Retinal pigment epithelial cell (primary cell): Measurements from ENCODE around the gene SORT1.
"Not testable (repeated sequence)": the region's sequence is repeated elsewhere in the genome, so short reads cannot be mapped to it uniquely, and the experiment has no call there.

Experiments used
- DNase-seq: peaks from one replicate; pipeline ENCODE4 v3.0.0-alpha.2; 2010; ENCODE audit warnings: low read depth
- H3K4me3 ChIP-seq: 2 replicates; pipeline ENCODE4 v1.5.1; 2011; ENCODE audit warnings: mild to moderate bottlenecking, low read length, control low read depth, moderate library complexity
- TF ChIP-seq, protein P1 (sequence below): conservative IDR thresholded peaks from 2 replicates; pipeline ENCODE4 v1.5.1; 2011; ENCODE audit warnings: low read depth, low read length, control low read depth, inconsistent platforms

The SORT1 gene

GRCh38 chr1:109307274-109308021 is 90.3 kb downstream of the SORT1 start:
- H3K4me3 ChIP-seq: peak overlapping the region; percentile 3
- peak; percentile 79 for DNase-seq
- TF ChIP-seq, protein P1, sequence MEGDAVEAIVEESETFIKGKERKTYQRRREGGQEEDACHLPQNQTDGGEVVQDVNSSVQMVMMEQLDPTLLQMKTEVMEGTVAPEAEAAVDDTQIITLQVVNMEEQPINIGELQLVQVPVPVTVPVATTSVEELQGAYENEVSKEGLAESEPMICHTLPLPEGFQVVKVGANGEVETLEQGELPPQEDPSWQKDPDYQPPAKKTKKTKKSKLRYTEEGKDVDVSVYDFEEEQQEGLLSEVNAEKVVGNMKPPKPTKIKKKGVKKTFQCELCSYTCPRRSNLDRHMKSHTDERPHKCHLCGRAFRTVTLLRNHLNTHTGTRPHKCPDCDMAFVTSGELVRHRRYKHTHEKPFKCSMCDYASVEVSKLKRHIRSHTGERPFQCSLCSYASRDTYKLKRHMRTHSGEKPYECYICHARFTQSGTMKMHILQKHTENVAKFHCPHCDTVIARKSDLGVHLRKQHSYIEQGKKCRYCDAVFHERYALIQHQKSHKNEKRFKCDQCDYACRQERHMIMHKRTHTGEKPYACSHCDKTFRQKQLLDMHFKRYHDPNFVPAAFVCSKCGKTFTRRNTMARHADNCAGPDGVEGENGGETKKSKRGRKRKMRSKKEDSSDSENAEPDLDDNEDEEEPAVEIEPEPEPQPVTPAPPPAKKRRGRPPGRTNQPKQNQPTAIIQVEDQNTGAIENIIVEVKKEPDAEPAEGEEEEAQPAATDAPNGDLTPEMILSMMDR: no peak

GRCh38 chr1:109306832-109307273 is 90.9 kb downstream of the SORT1 start, which contains the start of gene MYBPHL:
Gene MYBPHL, minus strand, starts transcription at chr1:109307011. Its CDS starts 20 bp downstream, at chr1:109306991.
- H3K4me3 ChIP-seq: peak within 1 kb of the TSS; percentile 3
- TF ChIP-seq, protein P1: no peak
- DNase-seq: peak; percentile 38

DNA sequence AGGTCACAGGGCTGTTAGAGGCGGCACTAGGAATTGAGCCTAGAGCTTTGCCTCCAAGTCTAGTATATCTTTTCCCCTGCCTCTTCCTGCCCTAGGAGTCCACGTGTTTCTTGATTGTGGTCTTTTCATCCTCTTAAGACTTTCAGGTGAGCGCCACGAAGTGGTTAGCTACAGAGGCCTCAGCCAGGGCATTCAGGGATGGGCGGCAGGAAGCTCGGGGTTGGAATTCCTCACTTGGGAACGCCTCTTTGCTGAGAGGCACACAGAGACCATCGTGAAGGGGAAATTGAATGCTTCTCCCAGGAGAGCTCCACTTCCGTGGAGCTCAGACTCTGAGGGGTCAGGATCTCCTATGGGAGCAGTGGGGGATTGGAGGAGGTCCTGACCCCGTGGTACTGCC is 91.7 kb downstream of the SORT1 start:
- peak; percentile 46 for DNase-seq
- TF ChIP-seq, protein P1: peak; percentile 11
- H3K4me3 ChIP-seq: not testable (repeated sequence)

DNA sequence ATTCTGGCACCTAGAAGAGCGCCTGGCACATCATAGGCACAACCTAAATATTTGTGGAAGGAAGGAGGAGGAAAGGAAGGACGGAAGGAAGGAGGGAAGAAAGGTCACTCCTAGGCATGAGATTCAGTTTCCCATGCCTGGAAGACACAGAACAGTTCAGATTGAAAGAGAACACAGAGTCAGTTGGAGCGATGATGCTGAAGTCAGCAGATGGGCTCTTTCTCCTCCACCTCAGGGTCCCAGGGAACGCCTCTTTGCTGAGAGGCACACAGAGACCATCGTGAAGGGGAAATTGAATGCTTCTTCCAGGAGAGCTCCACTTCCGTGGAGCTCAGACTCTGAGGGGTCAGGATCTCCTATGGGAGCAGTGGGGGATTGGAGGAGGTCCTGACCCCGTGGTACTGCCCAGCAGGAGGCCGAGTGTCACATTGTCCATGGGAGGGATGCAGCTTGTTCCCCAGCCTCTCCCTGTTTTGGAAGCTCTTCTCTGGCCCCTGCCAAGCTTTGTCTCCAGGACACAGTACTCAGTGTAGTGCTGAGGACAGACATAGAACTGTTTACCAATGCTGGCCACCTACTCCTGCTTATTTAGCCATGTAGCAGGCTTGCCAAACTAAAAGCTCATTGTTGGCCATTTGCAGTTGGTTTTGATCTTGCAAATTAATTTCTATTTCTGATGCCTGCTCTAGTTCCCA is 93.3 kb downstream of the SORT1 start:
- no peak overlapping the region for H3K4me3 ChIP-seq
- no peak for DNase-seq
- TF ChIP-seq, protein P1: no peak

GRCh38 chr1:109301874-109302273 is 95.8 kb downstream of the SORT1 start:
- no peak overlapping the region for H3K4me3 ChIP-seq
- no peak for DNase-seq
- TF ChIP-seq, protein P1: no peak

- no peak for DNase-seq
- TF ChIP-seq, protein P1: no peak
- no peak overlapping the region for H3K4me3 ChIP-seq
Observed at GRCh38 chr1:109300650-109301151, 97.0 kb downstream of the SORT1 start.
